IPS DF 6.9 (cell line): ENCODE measurements around the gene DMD.

Experiments
- DNase-seq: peaks from one replicate; pipeline ENCODE4 v3.0.0-alpha.2; 2013; ENCODE audit warnings: low read depth, low spot score
- H3K27ac ChIP-seq: one replicate; pipeline ENCODE4 v1.5.1; 2013; ENCODE audit warnings: low read length, control low read depth
- H3K27me3 ChIP-seq: 2 replicates; pipeline ENCODE4 v1.6.1; 2013; ENCODE audit warnings: mild to moderate bottlenecking, low read length; ENCODE audit not compliant: control insufficient read depth, insufficient read depth
- H3K36me3 ChIP-seq: 2 replicates; pipeline ENCODE4 v1.6.1; 2013; ENCODE audit warnings: low read length; ENCODE audit not compliant: control insufficient read depth, insufficient read depth
- H3K4me1 ChIP-seq: 2 replicates; pipeline ENCODE4 v1.6.1; 2013; ENCODE audit warnings: low read length; ENCODE audit not compliant: control insufficient read depth, insufficient read depth
- H3K4me3 ChIP-seq: 2 replicates; pipeline ENCODE4 v1.5.1; 2013; ENCODE audit warnings: mild to moderate bottlenecking, low read length
- H3K9me3 ChIP-seq: 2 replicates; pipeline ENCODE4 v1.6.1; 2013; ENCODE audit warnings: low read length, inconsistent platforms; ENCODE audit not compliant: control insufficient read depth, insufficient read depth
- WGBS: extraction: QIAGEN DNeasy Blood & Tissue Kit; methylation state at CpG from one replicate; pipeline ENCODE4 v1.1.7; 2013; ENCODE audit warnings: mixed read lengths, missing lambda C conversion rate; ENCODE audit not compliant: insufficient read length, insufficient coverage; 5-methylcytosine and 5-hydroxymethylcytosine counted together

DMD gene

DNA sequence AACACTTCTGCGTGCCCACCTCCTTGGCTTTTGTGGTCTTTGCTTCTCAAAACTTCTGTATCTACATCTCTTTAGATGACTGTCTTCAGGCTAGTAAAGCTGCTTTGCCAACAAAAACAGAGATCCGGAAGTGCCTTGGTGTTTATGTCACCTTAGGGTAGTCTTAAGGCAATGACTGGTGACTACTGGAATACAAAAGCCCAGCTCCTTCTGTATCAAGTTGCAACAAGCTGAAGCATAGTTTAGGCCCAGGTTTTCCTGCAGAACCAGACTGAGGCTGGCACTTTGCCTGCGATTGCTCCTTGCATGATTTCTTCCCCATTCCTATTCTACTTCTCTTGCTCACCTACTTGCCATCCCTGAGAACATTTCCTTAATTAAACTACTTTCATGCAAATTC lies 333.8 kb downstream of the DMD start:
- no peaks in the 10 kb centered on the region for H3K27me3 ChIP-seq

DNA sequence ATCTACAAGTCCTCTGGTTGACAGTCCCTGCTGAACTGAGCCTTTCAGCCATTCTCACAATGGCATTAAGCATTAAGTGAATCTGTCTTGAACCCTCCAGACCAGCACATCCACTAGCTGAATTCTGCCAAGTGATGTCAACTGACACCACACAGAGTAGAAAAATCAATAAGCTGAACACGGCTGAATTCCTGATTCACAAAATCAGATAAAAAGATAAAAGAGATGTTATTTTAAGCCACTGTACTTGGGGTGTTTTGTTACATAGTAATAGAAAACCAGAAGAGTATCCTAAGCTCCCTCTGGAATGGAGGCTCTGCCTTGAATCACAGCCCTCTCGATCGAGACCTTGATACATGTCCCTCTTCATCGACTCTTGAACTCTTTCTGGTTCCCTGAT lies 336.5 kb downstream of the DMD start:
- no peaks in the 10 kb centered on the region for H3K4me1 ChIP-seq
- no peaks in the 10 kb centered on the region for H3K36me3 ChIP-seq
- no peaks in the 10 kb centered on the region for H3K27me3 ChIP-seq
- DNase-seq = no peak
- H3K4me3 ChIP-seq = no peak overlapping the region
- H3K27ac ChIP-seq = no peak overlapping the region
- H3K9me3 ChIP-seq = no peaks in the 10 kb centered on the region
- WGBS = no CpG with 5 or more reads among the region's 4 CpGs

More for the DNA sequence above, 333.8 kb downstream of the DMD start:
- DNase-seq = no peak
- H3K9me3 ChIP-seq = no peaks in the 10 kb centered on the region
- no peaks in the 10 kb centered on the region for H3K36me3 ChIP-seq
- no CpG with 5 or more reads among the region's 3 CpGs for WGBS
- no peak overlapping the region for H3K4me3 ChIP-seq
- no peaks in the 10 kb centered on the region for H3K4me1 ChIP-seq
- no peak overlapping the region for H3K27ac ChIP-seq

DNA sequence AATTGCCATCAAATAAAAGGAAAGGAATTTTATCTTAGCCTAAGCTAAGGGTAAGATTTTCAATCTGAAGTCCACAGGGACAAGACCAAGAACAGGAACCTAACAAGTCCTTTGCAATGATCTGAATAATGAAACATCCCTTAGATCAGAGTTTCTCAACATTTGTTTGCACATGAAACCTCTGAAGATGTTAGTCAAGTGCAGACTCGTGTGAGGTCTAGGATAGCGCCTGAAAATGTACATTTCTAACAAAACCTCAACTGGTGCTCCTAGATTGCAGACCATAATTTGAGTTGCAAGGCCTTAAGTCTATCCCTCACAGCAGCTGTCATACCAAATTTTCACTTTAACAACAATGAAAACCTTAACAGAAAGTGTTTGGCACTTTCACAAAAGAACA lies 337.6 kb downstream of the DMD start:
- no peaks in the 10 kb centered on the region for H3K27me3 ChIP-seq
- no peak overlapping the region for H3K4me3 ChIP-seq
- no peak for DNase-seq
- H3K4me1 ChIP-seq = no peaks in the 10 kb centered on the region
- H3K9me3 ChIP-seq = no peaks in the 10 kb centered on the region
- H3K36me3 ChIP-seq = no peaks in the 10 kb centered on the region
- no peak overlapping the region for H3K27ac ChIP-seq
- no CpG with 5 or more reads among the region's 2 CpGs for WGBS

DNA sequence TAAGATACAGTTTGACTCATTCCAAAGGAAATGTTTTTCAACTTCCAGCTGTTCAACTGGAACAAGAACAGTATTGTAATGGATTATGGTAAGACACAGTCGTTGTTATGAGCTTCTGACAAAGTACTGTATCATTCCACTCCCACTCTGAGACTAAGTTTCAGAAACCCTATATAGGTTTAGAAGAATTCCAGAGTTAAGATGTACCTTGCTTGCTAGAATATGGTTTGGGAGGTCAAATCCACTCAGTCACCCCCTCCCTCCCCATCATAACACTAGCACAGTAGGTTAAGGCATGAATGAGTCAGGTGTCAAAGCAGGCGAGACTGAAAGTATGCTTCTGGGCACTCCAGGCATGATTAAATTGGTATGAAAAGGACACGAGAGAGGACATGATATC lies 339.7 kb downstream of the DMD start:
- Histone ChIP-seq H3K9me3 (no peaks in the 10 kb centered on the region), H3K4me3 (no peak overlapping the region), H3K27me3 (no peaks in the 10 kb centered on the region), H3K4me1 (no peaks in the 10 kb centered on the region), H3K36me3 (no peaks in the 10 kb centered on the region), H3K27ac (no peak overlapping the region)
- DNase-seq = no peak
- no CpG with 5 or more reads among the region's 3 CpGs for WGBS

DNA sequence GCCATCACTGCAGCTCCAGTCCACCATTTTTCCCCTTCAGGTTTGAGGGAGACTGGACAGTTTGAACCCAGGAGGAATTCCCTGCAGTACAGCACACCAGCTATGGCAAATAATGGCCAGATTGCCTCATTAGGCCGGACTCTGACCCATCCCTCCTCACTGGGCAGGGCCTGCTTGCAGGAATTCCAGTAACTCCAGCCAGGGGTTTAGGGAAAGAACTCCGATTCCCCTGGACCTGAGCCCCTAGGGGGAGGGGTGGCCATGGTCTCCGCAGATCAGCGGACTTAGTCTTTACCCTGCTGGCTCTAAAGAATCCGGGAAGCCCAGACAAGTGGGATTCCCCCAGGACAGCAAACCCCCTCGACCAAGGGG lies 342.8 kb downstream of the DMD start:
- WGBS = no CpG with 5 or more reads among the region's 6 CpGs
- H3K27me3 ChIP-seq = no peaks in the 10 kb centered on the region

DNA sequence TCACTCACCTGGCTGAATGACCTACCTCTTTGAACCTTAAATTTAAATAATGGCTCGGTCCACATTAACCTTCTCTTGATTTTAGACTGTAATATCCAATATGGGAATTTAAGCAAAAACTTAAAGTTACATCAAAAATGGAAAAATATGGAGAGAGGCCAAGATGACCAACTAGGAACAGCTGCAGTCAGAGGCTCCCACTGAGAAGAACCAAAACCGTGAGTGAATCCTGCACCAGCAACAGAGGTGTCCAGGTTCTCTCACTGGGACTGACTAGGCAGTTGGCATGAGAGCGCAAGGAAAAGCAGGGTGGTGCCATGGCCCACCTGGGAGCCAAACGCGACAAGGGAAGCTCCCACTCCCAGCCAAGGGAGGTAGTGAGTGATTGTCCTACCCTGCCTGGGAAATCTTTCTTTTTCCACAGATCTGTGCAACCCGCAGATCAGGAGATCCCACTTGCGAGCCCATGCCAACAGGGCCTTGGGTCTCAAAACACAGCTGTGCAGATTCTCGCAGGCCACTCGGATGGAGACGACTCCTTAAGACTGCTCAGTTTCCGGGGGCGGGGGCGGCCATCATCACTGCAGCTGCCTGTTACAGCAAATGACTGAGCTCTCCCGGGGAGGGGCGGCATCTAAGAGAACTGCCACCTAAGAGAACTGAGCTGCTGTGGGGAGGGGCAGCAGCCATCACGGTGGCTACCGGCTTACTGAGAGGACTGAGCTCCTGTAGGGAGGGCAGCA lies 343.4 kb downstream of the DMD start:
- no CpG with 5 or more reads among the region's 17 CpGs for WGBS
- no peaks in the 10 kb centered on the region for H3K27me3 ChIP-seq

More for the DNA sequence above, 342.8 kb downstream of the DMD start:
- no peaks in the 10 kb centered on the region for H3K4me1 ChIP-seq
- no peak overlapping the region for H3K4me3 ChIP-seq
- no peaks in the 10 kb centered on the region for H3K9me3 ChIP-seq
- DNase-seq = no peak
- no peak overlapping the region for H3K27ac ChIP-seq
- H3K36me3 ChIP-seq = no peaks in the 10 kb centered on the region

DNA sequence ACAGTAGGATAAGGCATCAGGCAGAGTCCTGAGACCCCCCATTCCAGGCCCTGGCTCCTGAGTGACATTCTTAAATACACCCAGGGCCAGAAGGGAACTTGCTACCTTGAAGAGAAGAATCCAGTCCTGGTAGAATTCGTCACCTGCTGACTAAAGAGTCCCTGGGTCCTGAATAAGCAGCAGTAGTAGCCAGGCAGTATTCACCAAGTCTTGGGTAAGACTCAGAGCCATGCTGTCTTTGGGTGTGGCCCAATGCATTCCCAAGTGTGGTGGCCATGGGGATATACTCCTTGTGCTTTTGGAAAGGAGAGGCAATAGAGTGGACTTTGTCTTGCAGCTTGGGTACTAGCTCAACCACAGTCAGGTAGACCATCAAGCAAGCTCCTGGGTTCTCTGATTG lies 359.1 kb downstream of the DMD start:
- WGBS = no CpG with 5 or more reads among the region's 1 CpG
- no peak overlapping the region for H3K4me3 ChIP-seq
- no peaks in the 10 kb centered on the region for H3K4me1 ChIP-seq
- no peak for DNase-seq
- H3K27ac ChIP-seq = no peak overlapping the region
- no peaks in the 10 kb centered on the region for H3K27me3 ChIP-seq
- no peaks in the 10 kb centered on the region for H3K36me3 ChIP-seq
- no peaks in the 10 kb centered on the region for H3K9me3 ChIP-seq

More for the DNA sequence above, 343.4 kb downstream of the DMD start:
- H3K4me3 ChIP-seq = no peak overlapping the region
- no peaks in the 10 kb centered on the region for H3K36me3 ChIP-seq
- H3K4me1 ChIP-seq = no peaks in the 10 kb centered on the region
- H3K9me3 ChIP-seq = no peaks in the 10 kb centered on the region
- DNase-seq = no peak
- H3K27ac ChIP-seq = no peak overlapping the region

DNA sequence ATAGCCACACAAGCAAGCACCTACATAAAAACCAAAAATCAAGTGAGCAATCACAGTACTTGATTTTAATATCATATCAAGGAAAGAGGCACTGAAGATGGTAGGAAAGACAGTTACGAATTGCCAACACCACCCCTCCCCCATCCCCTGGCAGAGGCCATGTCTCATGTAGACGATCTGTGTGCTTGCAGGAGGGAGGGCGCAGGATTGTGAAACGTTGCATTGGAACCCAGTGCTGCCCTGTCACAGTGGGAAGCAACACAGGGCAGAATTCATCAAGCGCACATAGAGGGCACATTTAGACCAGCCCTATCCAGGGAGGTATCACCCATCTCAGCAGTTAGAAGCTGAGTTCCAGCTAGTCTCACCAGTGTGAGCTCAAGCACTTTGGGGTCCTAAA lies 359.8 kb downstream of the DMD start:
- no peaks in the 10 kb centered on the region for H3K27me3 ChIP-seq
- no peak overlapping the region for H3K27ac ChIP-seq

DNA sequence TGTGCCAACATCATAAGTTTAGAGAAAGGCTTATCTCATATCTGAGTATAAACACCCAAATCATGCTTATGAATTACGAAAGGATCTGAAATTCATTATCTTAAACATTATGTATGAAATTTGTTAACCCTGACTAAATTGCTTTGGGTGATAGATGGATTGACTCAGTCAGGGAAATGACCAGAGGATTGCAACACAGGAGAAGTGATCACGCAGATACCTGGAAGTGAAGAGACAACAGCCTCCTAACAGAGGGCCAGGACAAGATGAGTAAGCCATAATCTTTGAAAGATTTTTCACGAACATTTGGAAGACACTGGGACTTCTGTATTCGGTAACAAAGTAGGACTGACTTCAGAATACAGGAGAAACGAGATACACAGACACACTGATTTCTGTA lies 363.4 kb downstream of the DMD start:
- no CpG with 5 or more reads among the region's 5 CpGs for WGBS
- no peak for DNase-seq
- Histone ChIP-seq H3K27ac (no peak overlapping the region), H3K36me3 (no peaks in the 10 kb centered on the region), H3K4me1 (no peaks in the 10 kb centered on the region), H3K27me3 (no peaks in the 10 kb centered on the region), H3K9me3 (no peaks in the 10 kb centered on the region), H3K4me3 (no peak overlapping the region)

More for the DNA sequence above, 359.8 kb downstream of the DMD start:
- Histone ChIP-seq H3K4me3 (no peak overlapping the region), H3K9me3 (no peaks in the 10 kb centered on the region), H3K36me3 (no peaks in the 10 kb centered on the region), H3K4me1 (no peaks in the 10 kb centered on the region)
- no peak for DNase-seq
- WGBS = no CpG with 5 or more reads among the region's 5 CpGs

DNA sequence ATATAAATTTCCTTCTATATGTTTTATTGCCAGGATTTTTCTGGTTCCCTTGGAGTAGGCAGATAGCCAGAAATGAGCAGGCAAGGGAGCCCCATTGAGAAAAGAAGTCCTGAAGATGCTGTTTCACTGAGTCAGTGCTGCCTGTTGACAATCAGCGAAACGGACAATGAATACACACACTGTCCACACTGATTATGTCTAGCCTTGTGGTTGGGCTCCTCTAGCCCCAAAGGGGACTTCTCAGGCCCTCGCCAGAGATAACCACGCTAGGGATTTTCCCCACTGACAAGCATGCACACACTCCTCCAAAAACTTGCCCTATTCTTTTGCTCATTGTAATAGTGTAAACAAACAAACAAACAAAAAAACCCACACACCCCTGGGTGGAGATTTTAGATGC lies 369.3 kb downstream of the DMD start:
- Histone ChIP-seq H3K27ac (no peak overlapping the region), H3K9me3 (no peaks in the 10 kb centered on the region), H3K4me3 (no peak overlapping the region), H3K4me1 (no peaks in the 10 kb centered on the region), H3K27me3 (no peaks in the 10 kb centered on the region), H3K36me3 (no peaks in the 10 kb centered on the region)
- DNase-seq = no peak
- WGBS = no CpG with 5 or more reads among the region's 4 CpGs

DNA sequence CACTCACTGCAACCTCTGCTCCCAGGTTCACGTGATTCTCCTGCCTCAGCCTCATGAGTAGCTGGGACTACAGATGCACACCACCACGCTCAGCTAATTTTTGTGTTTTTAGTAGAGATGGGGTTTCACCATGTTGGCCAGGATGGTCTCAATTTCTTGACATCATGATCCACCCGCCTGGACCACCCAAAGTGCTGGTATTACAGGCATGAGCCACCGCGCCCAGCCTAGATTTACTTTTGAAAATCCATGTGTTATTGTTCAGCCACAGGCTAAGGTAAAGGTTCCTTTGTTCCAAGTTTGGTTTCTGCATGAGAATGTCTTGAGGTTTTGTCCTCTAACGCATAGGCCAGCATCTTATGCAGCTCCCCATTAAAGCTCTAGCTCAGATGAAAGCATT lies 371.6 kb downstream of the DMD start:
- Histone ChIP-seq H3K36me3 (no peaks in the 10 kb centered on the region), H3K9me3 (no peaks in the 10 kb centered on the region), H3K27me3 (no peaks in the 10 kb centered on the region), H3K4me1 (no peaks in the 10 kb centered on the region), H3K27ac (no peak overlapping the region), H3K4me3 (no peak overlapping the region)
- DNase-seq = no peak
- no CpG with 5 or more reads among the region's 6 CpGs for WGBS
